Measurements from ENCODE around the gene TIGD6. TPM values are rescaled to one million over a fixed set of nuclear protein-coding genes. Genes with fewer than 3 reads are reported as not detected.

The TIGD6 gene
- total and polyA plus RNA-seq, 2 experiments from 2014 or later, result 1.4 to 2.1 TPM

GRCh38 chr5:149975409-149975808, 25.0 kb downstream of the TIGD6 start:
- Histone ChIP-seq H3K79me2 (replicated peaks; ENCODE audit: insufficient read depth) (no peaks in the 10 kb centered on the region), H3K27me3 (ENCODE audit: insufficient read depth) (no peaks in the 10 kb centered on the region), H3F3A (replicated peaks; ENCODE audit: low read depth) (no peaks in the 10 kb centered on the region), H3K4me3 (no peak overlapping the region), H4K20me1 (replicated peaks; ENCODE audit: insufficient read depth) (0 out of 2 replicates have a peak, but pooled peaks cover 4% of the 10 kb centered on the region), H3K27ac (ENCODE audit: low read depth) (no peak overlapping the region), H2AFZ (no peak overlapping the region), H3K4me2 (no peak overlapping the region), H3K9me2 (ENCODE audit: insufficient read depth) (no peaks in the 10 kb centered on the region), H3K36me3 (ENCODE audit: insufficient read depth) (no peaks in the 10 kb centered on the region; the same call in 1 of the 2 replicates), H3K4me1 (ENCODE audit: insufficient read depth) (no peaks in the 10 kb centered on the region)
- H3K4me3 Mint-ChIP-seq, result no peak overlapping the region
- no peaks in the 10 kb centered on the region; the same call in 2 of the 3 replicates for H3K9me3 Mint-ChIP-seq
- no peak for ATAC-seq
- DNase-seq (ENCODE audit: low spot score), result no peak
- no peaks in the 10 kb centered on the region for H3K36me3 Mint-ChIP-seq (ENCODE audit: low read depth)
- no peaks in the 10 kb centered on the region for H3K4me1 Mint-ChIP-seq
- H3K27me3 Mint-ChIP-seq (ENCODE audit: insufficient read depth, low read depth, poor library complexity), result no peaks in the 10 kb centered on the region
- TF ChIP-seq ZNF462 (CRISPR knock-in tag; IDR thresholded peaks at IDR 0.05) (no peak), REST (IDR thresholded peaks at IDR 0.05; ENCODE audit: unreplicated experiment) (no peak), ZNF331 (CRISPR knock-in tag; IDR thresholded peaks at IDR 0.05; ENCODE audit: low read depth) (no peak), STAT1 (IDR thresholded peaks at IDR 0.05; ENCODE audit: unreplicated experiment) (no peak), POLR2AphosphoS5 (IDR thresholded peaks at IDR 0.05; ENCODE audit: low read depth) (no peak), ETS1 (IDR thresholded peaks at IDR 0.05) (no peak)
- H3K27ac Mint-ChIP-seq, result no peak overlapping the region

Data from GM23338 (cell line).